Bronchial epithelial cell (primary cell): ENCODE measurements around the gene CD44. TPM values are rescaled to one million over a fixed set of nuclear protein-coding genes. Genes with fewer than 3 reads are reported as not detected.

Experiments
- DNase-seq: peaks from one replicate; pipeline ENCODE4 v3.0.0-alpha.2; 2010; ENCODE audit warnings: low read depth
- FAIRE-seq: peaks from 2 replicates; lab custom pipeline; 2011; peaks lifted over from hg19 to GRCh38; lab: Jason Lieb, UNC
- H3K27me3 ChIP-seq: 2 replicates; pipeline ENCODE4 v1.5.1; 2011; ENCODE audit warnings: low read length; ENCODE audit not compliant: control insufficient read depth, insufficient read depth
- H3K36me3 ChIP-seq: 2 replicates; pipeline ENCODE4 v1.5.1; 2011; ENCODE audit warnings: low read length; ENCODE audit not compliant: control insufficient read depth, insufficient read depth
- H3K4me3 ChIP-seq: 2 replicates; pipeline ENCODE4 v1.5.1; 2011; ENCODE audit warnings: mild to moderate bottlenecking, low read depth, low read length, control low read depth
- total RNA-seq: library from RNA; depleted of rRNA; stranded (reverse); fragments of >200 nt; gene quantifications from 2 replicates; pipeline ENCODE4 v1.2.1, GENCODE V29; 2014
- TF ChIP-seq, protein P1 (sequence below): IDR thresholded peaks from 2 replicates; pipeline ENCODE4 v1.5.1; 2011; ENCODE audit warnings: mild to moderate bottlenecking, moderate library complexity, low read length, control low read depth, inconsistent platforms; ENCODE audit not compliant: insufficient read depth, severe bottlenecking

CD44 gene
- total RNA-seq, 1 donor from 2014 or later: 254 TPM

DNA sequence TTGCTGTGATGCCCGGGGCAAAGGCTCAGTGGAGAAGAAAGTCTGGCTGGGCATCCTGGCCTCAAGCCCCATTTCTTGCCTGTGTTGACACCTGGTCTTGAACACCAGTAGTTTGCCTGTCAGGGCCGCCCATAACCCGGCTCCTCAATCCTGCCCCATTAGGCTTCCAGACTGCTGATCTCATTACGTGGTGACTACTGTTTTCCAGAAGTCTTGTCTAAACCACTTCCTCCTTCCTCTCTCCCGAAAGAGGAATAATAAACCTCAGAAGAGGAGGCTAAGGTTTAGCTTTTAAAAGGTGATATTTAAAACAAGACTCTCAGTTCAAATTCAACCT, 97.7 kb downstream of the CD44 start:
- DNase-seq: peak; percentile 81
- FAIRE-seq: no peak
- H3K4me3 ChIP-seq: no peak overlapping the region
- no peaks in the 10 kb centered on the region for H3K36me3 ChIP-seq
- TF ChIP-seq, protein P1, sequence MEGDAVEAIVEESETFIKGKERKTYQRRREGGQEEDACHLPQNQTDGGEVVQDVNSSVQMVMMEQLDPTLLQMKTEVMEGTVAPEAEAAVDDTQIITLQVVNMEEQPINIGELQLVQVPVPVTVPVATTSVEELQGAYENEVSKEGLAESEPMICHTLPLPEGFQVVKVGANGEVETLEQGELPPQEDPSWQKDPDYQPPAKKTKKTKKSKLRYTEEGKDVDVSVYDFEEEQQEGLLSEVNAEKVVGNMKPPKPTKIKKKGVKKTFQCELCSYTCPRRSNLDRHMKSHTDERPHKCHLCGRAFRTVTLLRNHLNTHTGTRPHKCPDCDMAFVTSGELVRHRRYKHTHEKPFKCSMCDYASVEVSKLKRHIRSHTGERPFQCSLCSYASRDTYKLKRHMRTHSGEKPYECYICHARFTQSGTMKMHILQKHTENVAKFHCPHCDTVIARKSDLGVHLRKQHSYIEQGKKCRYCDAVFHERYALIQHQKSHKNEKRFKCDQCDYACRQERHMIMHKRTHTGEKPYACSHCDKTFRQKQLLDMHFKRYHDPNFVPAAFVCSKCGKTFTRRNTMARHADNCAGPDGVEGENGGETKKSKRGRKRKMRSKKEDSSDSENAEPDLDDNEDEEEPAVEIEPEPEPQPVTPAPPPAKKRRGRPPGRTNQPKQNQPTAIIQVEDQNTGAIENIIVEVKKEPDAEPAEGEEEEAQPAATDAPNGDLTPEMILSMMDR: no peak
- no peaks in the 10 kb centered on the region for H3K27me3 ChIP-seq

DNA sequence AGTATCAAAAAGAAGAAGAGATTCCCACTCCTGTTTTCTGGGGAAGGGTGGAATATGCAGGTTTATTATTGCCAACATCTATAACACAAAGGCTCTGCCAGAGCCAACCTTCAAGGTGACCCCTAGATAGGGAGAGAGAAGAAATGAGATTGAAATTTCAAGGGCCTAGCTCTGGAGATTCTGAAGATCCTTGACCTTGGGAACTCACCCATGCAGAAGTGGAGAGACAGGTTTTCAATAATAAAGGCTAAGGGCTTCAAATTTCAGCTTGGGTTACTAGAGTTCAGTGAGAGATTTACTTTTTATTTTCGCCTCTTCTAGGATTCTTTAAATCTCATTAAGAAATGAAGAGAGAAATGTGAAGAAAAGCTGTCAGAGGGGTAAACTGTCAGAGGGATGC, 98.4 kb downstream of the CD44 start:
- H3K4me3 ChIP-seq: no peak overlapping the region
- no peak for FAIRE-seq
- TF ChIP-seq, protein P1: no peak
- no peaks in the 10 kb centered on the region for H3K36me3 ChIP-seq
- H3K27me3 ChIP-seq: no peaks in the 10 kb centered on the region
- DNase-seq: no peak

DNA sequence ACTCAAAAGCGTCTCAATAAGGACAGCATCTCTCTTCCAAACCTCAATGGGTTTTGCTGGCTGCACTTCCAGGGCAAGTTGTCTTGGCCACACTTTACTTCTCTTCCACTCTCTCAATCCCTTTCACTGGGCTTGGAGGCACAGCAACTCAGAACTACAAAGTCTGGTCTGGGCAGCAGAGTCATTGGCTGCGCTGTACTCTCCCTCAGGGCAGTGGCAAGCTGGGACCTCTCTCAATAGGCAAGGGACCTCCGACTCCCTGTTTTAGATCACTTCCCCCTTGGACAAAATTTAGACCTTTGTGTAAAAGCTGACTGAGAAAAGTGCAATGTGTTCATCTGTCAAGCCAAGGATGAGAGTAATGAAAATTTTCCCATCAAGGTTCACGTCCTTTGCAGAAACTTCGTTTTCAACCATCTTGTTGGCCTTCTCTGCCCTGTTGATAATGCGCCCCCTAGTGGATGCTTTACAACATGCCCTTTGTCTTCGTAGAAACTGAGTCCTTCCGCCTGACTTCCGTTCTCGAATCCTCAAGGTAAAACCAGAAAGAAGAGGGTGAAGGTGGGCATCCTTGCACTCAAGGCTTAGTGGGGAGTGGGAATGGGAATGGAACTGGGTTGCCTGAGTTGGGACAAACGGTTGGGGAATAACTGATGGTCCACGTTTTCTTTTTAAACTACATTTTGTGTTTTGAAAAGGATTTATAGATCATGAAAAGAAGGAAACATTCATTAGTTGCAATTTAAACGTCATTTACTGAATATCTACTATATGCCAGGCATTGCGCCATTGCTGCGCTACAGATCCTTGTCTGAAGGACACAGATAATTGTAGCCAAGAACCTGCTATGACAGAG, 99.1 kb downstream of the CD44 start:
- Histone ChIP-seq H3K36me3 (no peaks in the 10 kb centered on the region), H3K27me3 (no peaks in the 10 kb centered on the region), H3K4me3 (no peak overlapping the region)
- TF ChIP-seq, protein P1: peak; percentile 64
- DNase-seq (peak; percentile 41), FAIRE-seq (no peak)

DNA sequence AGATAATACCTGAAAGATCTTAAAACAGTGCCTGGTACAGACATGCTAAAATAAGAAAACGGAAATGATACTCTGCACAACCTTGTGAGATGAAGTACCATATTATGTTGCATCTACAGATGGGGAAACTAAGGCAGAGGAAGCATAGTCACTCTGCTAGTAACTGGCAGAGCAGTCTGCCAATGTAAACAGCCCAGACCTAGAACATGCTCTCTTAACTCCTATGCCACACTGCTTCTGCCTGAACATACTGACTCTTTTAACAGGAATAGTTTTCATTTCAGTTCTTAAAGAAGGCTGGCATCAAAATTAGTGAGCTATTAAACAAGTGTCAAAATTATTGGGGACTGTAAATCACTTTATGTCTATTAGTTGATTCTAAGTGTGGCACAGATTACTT, 99.9 kb downstream of the CD44 start:
- H3K4me3 ChIP-seq: no peak overlapping the region
- no peak for FAIRE-seq
- TF ChIP-seq, protein P1: no peak
- DNase-seq: no peak
- no peaks in the 10 kb centered on the region for H3K36me3 ChIP-seq
- no peaks in the 10 kb centered on the region for H3K27me3 ChIP-seq

DNA sequence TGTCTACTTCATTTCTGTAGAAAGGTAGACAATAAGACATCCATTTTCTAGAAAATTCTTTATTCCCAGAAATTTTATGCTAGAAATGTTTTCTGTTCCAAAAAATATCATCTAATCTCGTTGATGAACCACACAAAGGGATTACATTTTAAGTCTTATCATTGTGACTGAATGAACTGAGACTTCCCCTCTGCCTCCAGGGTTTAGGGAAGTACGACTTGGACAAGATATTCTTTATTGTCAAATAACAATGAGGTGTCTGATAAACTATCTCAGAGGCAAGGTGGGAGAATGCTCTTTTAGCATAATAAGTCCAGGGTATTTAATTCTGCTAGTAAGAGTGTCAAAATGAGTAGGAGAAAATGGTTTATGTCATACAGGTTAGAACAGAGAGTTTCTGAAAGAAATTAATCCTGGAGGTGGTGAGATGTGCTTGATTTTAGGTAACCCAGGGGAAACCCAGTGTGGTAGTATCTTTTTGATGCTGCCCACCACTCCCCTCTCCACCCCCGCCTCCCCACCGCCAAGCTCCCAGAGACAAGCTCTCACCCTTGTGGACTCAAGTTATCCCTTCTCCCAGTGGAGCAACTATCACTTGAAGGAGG, 100.6 kb downstream of the CD44 start:
- no peak for FAIRE-seq
- Histone ChIP-seq H3K27me3 (no peaks in the 10 kb centered on the region), H3K36me3 (no peaks in the 10 kb centered on the region), H3K4me3 (no peak overlapping the region)
- DNase-seq: no peak
- TF ChIP-seq, protein P1: no peak
